Measurements from ENCODE around the gene ICAM5. TPM values are rescaled to one million over a fixed set of nuclear protein-coding genes. Genes with fewer than 3 reads are reported as not detected.

ICAM5 gene
- total and polyA plus RNA-seq, 10 of the 15 experiments (the other 5 are each of a cell fraction or from before 2014, with no cell fraction given) = 0.14 to 4.6 (median 0.94) TPM; not detected in 2

- TF ChIP-seq SMC3 (IDR thresholded peaks at IDR 0.05; ENCODE audit: borderline replicate concordance, low read length) (peak; percentile 8; the same call in 1 of the 2 replicates), IRF4 (IDR thresholded peaks at IDR 0.05; ENCODE audit: low read depth, low read length) (peak; percentile 63; the same call in 1 of the 2 replicates), EZH2 (IDR thresholded peaks at IDR 0.05; ENCODE audit: borderline replicate concordance, control insufficient read depth, low read depth, low read length) (no peak), STAT1 (conservative IDR thresholded peaks at IDR 0.05) (no peak), SMAD5 (IDR thresholded peaks at IDR 0.05; ENCODE audit: low read depth) (no peak), ZBTB40 (IDR thresholded peaks at IDR 0.05; ENCODE audit: borderline replicate concordance) (no peak), CTCF (IDR thresholded peaks at IDR 0.05 in 2 of 3, conservative IDR thresholded peaks at IDR 0.05 in 1 of 3; ENCODE audit: control insufficient read depth in 2 of 3, extremely low read depth in 1 of 3, insufficient read depth in 1 of 3, low read depth in 3 of 3, low read length in 3 of 3) (no peak), MXI1 (IDR thresholded peaks at IDR 0.05; ENCODE audit: low read depth, low read length) (peak; percentile 41; the same call in 1 of the 2 replicates), NFYB (IDR thresholded peaks at IDR 0.05; ENCODE audit: insufficient read depth, low read depth, low read length) (no peak)
- TF ChIP-seq, protein P1, sequence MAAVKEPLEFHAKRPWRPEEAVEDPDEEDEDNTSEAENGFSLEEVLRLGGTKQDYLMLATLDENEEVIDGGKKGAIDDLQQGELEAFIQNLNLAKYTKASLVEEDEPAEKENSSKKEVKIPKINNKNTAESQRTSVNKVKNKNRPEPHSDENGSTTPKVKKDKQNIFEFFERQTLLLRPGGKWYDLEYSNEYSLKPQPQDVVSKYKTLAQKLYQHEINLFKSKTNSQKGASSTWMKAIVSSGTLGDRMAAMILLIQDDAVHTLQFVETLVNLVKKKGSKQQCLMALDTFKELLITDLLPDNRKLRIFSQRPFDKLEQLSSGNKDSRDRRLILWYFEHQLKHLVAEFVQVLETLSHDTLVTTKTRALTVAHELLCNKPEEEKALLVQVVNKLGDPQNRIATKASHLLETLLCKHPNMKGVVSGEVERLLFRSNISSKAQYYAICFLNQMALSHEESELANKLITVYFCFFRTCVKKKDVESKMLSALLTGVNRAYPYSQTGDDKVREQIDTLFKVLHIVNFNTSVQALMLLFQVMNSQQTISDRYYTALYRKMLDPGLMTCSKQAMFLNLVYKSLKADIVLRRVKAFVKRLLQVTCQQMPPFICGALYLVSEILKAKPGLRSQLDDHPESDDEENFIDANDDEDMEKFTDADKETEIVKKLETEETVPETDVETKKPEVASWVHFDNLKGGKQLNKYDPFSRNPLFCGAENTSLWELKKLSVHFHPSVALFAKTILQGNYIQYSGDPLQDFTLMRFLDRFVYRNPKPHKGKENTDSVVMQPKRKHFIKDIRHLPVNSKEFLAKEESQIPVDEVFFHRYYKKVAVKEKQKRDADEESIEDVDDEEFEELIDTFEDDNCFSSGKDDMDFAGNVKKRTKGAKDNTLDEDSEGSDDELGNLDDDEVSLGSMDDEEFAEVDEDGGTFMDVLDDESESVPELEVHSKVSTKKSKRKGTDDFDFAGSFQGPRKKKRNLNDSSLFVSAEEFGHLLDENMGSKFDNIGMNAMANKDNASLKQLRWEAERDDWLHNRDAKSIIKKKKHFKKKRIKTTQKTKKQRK (IDR thresholded peaks at IDR 0.05; ENCODE audit: low read depth, low read length) = no peak
- TF ChIP-seq, protein P2, sequence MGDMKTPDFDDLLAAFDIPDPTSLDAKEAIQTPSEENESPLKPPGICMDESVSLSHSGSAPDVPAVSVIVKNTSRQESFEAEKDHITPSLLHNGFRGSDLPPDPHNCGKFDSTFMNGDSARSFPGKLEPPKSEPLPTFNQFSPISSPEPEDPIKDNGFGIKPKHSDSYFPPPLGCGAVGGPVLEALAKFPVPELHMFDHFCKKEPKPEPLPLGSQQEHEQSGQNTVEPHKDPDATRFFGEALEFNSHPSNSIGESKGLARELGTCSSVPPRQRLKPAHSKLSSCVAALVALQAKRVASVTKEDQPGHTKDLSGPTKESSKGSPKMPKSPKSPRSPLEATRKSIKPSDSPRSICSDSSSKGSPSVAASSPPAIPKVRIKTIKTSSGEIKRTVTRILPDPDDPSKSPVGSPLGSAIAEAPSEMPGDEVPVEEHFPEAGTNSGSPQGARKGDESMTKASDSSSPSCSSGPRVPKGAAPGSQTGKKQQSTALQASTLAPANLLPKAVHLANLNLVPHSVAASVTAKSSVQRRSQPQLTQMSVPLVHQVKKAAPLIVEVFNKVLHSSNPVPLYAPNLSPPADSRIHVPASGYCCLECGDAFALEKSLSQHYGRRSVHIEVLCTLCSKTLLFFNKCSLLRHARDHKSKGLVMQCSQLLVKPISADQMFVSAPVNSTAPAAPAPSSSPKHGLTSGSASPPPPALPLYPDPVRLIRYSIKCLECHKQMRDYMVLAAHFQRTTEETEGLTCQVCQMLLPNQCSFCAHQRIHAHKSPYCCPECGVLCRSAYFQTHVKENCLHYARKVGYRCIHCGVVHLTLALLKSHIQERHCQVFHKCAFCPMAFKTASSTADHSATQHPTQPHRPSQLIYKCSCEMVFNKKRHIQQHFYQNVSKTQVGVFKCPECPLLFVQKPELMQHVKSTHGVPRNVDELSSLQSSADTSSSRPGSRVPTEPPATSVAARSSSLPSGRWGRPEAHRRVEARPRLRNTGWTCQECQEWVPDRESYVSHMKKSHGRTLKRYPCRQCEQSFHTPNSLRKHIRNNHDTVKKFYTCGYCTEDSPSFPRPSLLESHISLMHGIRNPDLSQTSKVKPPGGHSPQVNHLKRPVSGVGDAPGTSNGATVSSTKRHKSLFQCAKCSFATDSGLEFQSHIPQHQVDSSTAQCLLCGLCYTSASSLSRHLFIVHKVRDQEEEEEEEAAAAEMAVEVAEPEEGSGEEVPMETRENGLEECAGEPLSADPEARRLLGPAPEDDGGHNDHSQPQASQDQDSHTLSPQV (IDR thresholded peaks at IDR 0.05) = no peak; the same call in 1 of the 2 replicates
- TF ChIP-seq, protein P3, sequence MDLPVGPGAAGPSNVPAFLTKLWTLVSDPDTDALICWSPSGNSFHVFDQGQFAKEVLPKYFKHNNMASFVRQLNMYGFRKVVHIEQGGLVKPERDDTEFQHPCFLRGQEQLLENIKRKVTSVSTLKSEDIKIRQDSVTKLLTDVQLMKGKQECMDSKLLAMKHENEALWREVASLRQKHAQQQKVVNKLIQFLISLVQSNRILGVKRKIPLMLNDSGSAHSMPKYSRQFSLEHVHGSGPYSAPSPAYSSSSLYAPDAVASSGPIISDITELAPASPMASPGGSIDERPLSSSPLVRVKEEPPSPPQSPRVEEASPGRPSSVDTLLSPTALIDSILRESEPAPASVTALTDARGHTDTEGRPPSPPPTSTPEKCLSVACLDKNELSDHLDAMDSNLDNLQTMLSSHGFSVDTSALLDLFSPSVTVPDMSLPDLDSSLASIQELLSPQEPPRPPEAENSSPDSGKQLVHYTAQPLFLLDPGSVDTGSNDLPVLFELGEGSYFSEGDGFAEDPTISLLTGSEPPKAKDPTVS (IDR thresholded peaks at IDR 0.05; ENCODE audit: low read depth, low read length) = no peak
Observed at GRCh38 chr19:10270180-10270615, 19.6 kb upstream of the ICAM5 start (continued).

All from GM12878 (cell line).